ENCODE data around the gene ADGRL3.

- TF ChIP-seq CTCF (IDR thresholded peaks at IDR 0.05; ENCODE audit: low read length) = no peak
- no peak for TF ChIP-seq EZH2 (IDR thresholded peaks at IDR 0.05; ENCODE audit: borderline replicate concordance, low read length)
Observed at GRCh38 chr4:61427099-61427817, 227.1 kb downstream of the ADGRL3 start.

All from OCI-LY1 (cell line).